Activated CD8-positive, alpha-beta T cell treated with anti-CD3 and anti-CD28 coated beads for 36 hours (primary cell): ENCODE results near the gene ELL. TPM values are rescaled to one million over a fixed set of nuclear protein-coding genes. Genes with fewer than 3 reads are reported as not detected.

Experiments
- ATAC-seq: fragments of 200-7000 bp; cut with Tn5 transposase; one replicate; pipeline ENCODE4 v1.10.0; 2021; ENCODE audit warnings: mild to moderate bottlenecking, moderate library complexity
- CTCF ChIA-PET: fragments of 350-600 bp; sonication (Branson Sonifier 250); formaldehyde crosslinking; loops from one replicate; lab custom pipeline; 2021; ENCODE audit warnings: antibody characterized with exemption; lab: Charles Lee
- POLR2A ChIA-PET: fragments of 350-600 bp; sonication (Branson Sonifier 250); formaldehyde crosslinking; loops from one replicate; lab custom pipeline; 2021; ENCODE audit warnings: antibody characterized with exemption; lab: Charles Lee
- DNase-seq: peaks from one replicate; pipeline ENCODE4 v3.0.0-alpha.2; 2020
- H3K27ac Mint-ChIP-seq: one replicate; pipeline ENCODE4 v1.8.0; 2021; ENCODE audit warnings: mild to moderate bottlenecking, mixed read lengths
- H3K27me3 Mint-ChIP-seq: one replicate; pipeline ENCODE4 v1.8.0; 2021; ENCODE audit warnings: mixed read lengths
- H3K36me3 Mint-ChIP-seq: one replicate; pipeline ENCODE4 v1.8.0; 2021; ENCODE audit warnings: low read depth, mixed read lengths
- H3K4me1 Mint-ChIP-seq: one replicate; pipeline ENCODE4 v1.8.0; 2021; ENCODE audit warnings: low read depth, mixed read lengths
- H3K4me3 Mint-ChIP-seq: one replicate; pipeline ENCODE4 v1.8.0; 2021; ENCODE audit warnings: mild to moderate bottlenecking, moderate library complexity, mixed read lengths
- H3K9me3 Mint-ChIP-seq: one replicate; pipeline ENCODE4 v1.8.0; 2021; ENCODE audit warnings: mixed read lengths
- CTCF ChIP-seq: fragments of 200-600 bp; IDR thresholded peaks from one replicate; pipeline ENCODE4 v1.8.0; 2022; ENCODE audit warnings: antibody characterized with exemption, mild to moderate bottlenecking
- intact Hi-C: fragments of 100-400 bp; cut with micrococcal nuclease; formaldehyde crosslinking; loops from one replicate; pipeline ENCODE4 v1.10.0; 2022
- total RNA-seq, 2 experiments: library from RNA; stranded (reverse); gene quantifications; one replicate each; pipeline ENCODE4 v1.2.3, GENCODE V29; 2021

The ELL gene
- total RNA-seq, 2 experiments from 2014 or later: 20.1 to 21.9 TPM

- H3K27ac Mint-ChIP-seq: no peak overlapping the region
- ChIA-PET POLR2A (interaction anchor here (1.3 kb wide), 1 partner anchor 15 kb away, joined by 3 read pairs; no protein-coding TSS in a partner anchor), CTCF (interaction anchor here (1.2 to 1.4 kb wide), 2 partner anchors 12 to 26 kb away, joined by 3 read pairs; no protein-coding TSS in a partner anchor)
Observed at GRCh38 chr19:18443831-18444230, 78.0 kb downstream of the ELL start.

GRCh38 chr19:18443406-18443805 is 78.5 kb downstream of the ELL start:
- POLR2A ChIA-PET: interaction anchor here (1.3 kb wide), 1 partner anchor 15 kb away, joined by 3 read pairs; no protein-coding TSS in a partner anchor
- H3K27ac Mint-ChIP-seq: peak overlapping the region; percentile 36
- CTCF ChIA-PET: interaction anchor here (1.2 to 1.4 kb wide), 3 partner anchors 8 to 26 kb away, joined by 3 to 4 read pairs (median 3); no protein-coding TSS in a partner anchor

More at GRCh38 chr19:18443831-18444230, 78.0 kb downstream of the ELL start:
- DNase-seq (no peak), ATAC-seq (no peak)
- Mint-ChIP-seq H3K4me3 (no peak overlapping the region), H3K27me3 (no peaks in the 10 kb centered on the region), H3K9me3 (peaks cover 3% of the 10 kb centered on the region), H3K36me3 (peaks cover 11% of the 10 kb centered on the region), H3K4me1 (peaks cover 24% of the 10 kb centered on the region)
- intact Hi-C loops: no loop called here
- TF ChIP-seq CTCF: no peak

GRCh38 chr19:18442941-18443340 is 78.9 kb downstream of the ELL start:
- TF ChIP-seq CTCF: no peak
- Mint-ChIP-seq H3K36me3 (peaks cover 8% of the 10 kb centered on the region), H3K4me3 (no peak overlapping the region), H3K27ac (peak overlapping the region; percentile 86), H3K27me3 (no peaks in the 10 kb centered on the region), H3K9me3 (peaks cover 3% of the 10 kb centered on the region), H3K4me1 (peaks cover 24% of the 10 kb centered on the region)
- ATAC-seq (no peak), DNase-seq (no peak)
- CTCF ChIA-PET: interaction anchor here (0.7 to 1.4 kb wide), 4 partner anchors 8 to 77 kb away, joined by 3 to 4 read pairs (median 4); no protein-coding TSS in a partner anchor
- POLR2A ChIA-PET: interaction anchor here (1.3 kb wide), 1 partner anchor 14 kb away, joined by 3 read pairs; no protein-coding TSS in a partner anchor
- intact Hi-C loops: no loop called here

More at GRCh38 chr19:18443406-18443805, 78.5 kb downstream of the ELL start:
- H3K36me3 Mint-ChIP-seq: peaks cover 10% of the 10 kb centered on the region
- H3K4me3 Mint-ChIP-seq: no peak overlapping the region
- intact Hi-C loops: no loop called here
- H3K4me1 Mint-ChIP-seq: peaks cover 24% of the 10 kb centered on the region
- TF ChIP-seq CTCF: no peak
- ATAC-seq: no peak
- no peak for DNase-seq
- no peaks in the 10 kb centered on the region for H3K27me3 Mint-ChIP-seq
- H3K9me3 Mint-ChIP-seq: peaks cover 3% of the 10 kb centered on the region

GRCh38 chr19:18441804-18442788 is 79.8 kb downstream of the ELL start:
- Mint-ChIP-seq H3K4me1 (peaks cover 24% of the 10 kb centered on the region), H3K36me3 (peaks cover 8% of the 10 kb centered on the region), H3K4me3 (no peak overlapping the region), H3K9me3 (peaks cover 3% of the 10 kb centered on the region), H3K27ac (peak overlapping the region; percentile 86), H3K27me3 (no peaks in the 10 kb centered on the region)
- intact Hi-C loops: no loop called here
- ATAC-seq: no peak
- TF ChIP-seq CTCF: no peak
- peak; percentile 48 for DNase-seq
- CTCF ChIA-PET: interaction anchor here (0.7 to 1.4 kb wide), 3 partner anchors 9 to 78 kb away, joined by 3 to 4 read pairs (median 4); no protein-coding TSS in a partner anchor
- POLR2A ChIA-PET: interaction anchor here (1.3 to 1.5 kb wide), 3 partner anchors 9 to 13 kb away, joined by 3 to 6 read pairs (median 4); no protein-coding TSS in a partner anchor
